GM19397 (cell line): Measurements from ENCODE around the gene GABBR2.

Experiments used
- ATAC-seq: cut with Tn5 transposase; IDR thresholded peaks from one replicate; pipeline ENCODE4 v1.9.1; 2021; ENCODE audit warnings: mild to moderate bottlenecking, moderate library complexity; ENCODE audit not compliant: unreplicated experiment

Gene GABBR2

DNA sequence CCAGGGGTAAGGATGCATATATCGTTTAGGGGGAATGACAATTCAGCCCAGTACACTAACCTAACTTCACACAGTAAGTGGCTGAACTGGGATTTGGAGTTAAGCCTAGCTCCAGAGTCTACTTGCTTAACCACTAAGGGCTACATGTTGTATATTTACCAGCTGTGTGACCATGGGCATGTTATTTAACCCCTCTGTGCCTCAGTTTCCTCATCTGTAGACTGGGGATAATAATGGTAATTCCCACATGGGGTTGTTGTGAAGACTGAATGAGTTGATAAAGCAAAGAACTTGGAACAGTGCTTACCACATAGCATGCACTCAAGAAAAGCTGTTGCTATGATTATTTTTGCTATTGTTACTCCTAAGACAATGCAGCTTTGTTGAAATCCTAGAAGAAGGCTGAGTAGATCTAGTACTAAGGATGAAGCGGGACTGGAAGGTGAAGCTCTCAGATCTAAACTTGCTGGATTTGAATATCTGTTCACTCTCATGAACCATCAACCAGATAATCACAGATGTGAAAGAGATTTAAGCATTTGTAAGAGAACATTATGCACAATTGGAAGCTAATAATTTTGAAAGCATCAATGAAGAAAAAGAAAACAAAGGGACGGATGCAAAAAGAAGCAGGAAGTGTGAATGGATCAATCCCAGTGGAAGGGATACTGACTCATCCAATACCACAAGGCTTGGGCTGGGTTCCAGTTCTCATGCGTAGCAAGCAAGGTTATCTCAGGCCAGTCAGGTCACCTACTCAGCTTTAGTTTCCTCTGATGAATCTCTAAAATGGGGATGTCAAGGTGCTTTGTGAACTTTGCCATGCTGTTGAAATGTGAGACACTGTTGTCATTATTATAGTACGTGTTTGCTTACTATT lies 374.8 kb downstream of the GABBR2 start:
- ATAC-seq = no peak

DNA sequence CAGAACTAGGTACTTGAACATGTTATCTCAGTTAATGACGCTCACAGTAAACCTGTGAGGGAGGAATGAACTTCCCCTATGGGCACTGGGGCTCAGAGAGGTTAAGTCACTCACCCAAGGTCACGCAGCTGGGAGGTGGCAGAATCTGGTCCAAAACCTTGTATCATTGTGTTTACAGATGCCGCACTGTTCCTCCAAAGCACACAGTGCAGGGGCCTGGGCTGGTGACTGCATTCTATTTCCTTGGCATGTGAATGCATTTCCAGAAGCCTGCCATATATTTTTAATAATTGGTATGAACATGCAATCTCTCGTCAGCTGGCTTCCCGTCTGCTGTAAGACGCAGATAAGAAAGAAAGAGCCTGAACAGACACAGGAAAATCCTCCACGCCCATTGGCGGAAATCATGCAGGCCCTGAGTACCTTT lies 376.3 kb downstream of the GABBR2 start:
- ATAC-seq = no peak

DNA sequence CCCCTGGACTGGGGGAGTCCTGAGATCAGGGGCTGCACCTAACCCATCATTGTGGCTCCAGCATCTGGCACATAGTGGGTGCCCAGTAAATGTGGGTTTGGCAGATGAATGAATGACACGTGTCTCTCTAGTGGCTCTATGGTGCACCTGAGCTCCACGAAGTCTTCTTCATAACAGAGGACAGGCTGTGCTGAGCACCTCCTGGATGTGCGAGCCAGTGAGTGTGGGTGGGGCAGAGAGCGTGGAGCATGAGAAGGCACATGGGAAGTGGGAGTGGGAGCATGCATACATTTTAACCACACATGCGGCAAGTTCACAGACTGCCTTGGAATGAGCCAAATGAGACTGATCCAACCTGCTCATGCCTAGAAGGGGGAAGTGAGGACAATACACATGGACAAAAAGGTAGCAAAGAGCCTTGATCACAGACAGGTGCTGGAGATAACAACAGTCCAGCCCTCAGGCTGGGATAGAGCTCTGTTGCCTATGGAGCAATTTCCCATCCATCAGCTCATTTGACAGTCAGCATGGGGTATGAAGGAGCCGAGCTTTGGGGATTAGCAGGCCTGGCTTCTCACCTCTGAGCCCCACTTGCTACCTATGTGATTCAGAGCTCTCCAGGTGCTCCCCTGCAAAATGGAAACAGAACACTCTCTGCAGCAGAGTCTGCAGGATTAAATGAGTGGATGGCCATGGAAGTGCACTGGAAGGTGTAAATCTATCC lies 377.0 kb downstream of the GABBR2 start:
- ATAC-seq = no peak

DNA sequence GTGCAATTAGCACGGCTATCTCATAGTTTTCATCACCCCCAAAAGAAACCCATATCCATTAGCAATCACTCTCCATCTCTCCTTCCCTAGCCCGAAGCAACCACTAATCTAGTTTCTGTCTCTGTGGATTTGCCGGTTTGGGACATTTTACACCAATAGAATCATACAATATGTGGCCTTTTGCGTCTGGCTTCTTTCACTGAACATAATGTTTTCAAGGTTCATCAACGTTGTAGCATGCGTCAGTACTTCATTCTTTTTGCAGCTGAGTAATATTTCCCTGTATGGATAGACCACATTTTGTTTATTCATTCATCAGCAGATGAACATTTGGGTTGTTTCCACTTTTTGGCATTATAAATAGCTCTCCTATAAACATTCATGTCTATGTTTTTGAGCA lies 377.9 kb downstream of the GABBR2 start:
- no peak for ATAC-seq

DNA sequence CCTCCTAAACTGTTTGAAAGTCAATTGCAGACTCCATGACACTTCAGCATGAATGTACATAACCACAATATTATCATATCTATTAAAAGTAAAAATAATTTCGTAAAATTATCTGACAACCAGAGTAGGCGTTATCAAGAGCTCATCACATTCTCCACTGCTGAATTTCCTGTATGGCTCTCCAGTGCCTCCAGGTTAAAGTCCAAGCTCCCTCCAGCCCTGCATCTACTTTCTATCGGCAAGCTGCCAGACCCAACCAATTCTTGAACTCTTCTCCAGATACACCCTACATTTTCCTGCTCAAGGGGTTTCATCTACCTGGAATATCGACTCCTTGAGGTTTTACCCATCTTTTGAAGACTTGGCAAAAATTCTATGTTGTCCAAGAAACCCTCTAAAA lies 378.8 kb downstream of the GABBR2 start:
- ATAC-seq = no peak

DNA sequence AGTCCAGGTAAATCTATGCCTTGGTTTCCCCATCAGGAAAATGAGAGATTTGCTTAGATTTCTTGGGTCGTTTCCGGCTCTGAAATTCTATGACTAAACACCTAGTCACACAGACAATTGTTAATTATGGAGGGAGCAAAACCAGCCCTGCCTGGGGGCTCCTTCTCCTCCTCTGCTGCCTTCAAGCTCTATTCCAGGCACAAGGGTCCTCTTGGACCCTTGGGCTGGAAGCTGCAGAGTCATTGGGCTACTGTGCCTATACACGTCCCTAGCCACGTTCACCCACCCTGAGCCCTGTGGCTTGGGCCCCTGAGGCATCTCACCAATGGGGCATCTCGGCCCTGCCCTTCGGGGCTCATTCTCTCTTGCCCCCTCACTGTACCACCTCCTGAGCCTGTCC lies 379.5 kb downstream of the GABBR2 start:
- no peak for ATAC-seq

DNA sequence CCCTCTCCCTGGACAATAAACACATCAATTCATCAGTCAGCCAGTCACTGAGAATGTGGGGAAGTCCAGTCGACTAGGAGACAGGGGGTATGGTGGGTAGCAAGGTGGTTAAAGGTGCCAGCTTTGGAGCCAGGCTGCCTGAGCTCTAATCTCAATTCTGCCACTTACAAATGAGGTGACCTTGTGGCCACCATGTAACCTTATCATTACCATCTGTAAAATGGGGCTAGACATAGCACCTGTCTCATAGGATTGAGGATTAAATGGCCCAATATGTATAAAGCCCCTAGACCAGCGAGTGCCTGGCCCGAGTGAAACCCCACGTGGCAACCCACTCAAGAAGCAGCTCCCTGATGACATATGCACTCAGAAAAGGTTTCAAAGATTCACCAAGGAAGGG lies 380.0 kb downstream of the GABBR2 start:
- no peak for ATAC-seq

DNA sequence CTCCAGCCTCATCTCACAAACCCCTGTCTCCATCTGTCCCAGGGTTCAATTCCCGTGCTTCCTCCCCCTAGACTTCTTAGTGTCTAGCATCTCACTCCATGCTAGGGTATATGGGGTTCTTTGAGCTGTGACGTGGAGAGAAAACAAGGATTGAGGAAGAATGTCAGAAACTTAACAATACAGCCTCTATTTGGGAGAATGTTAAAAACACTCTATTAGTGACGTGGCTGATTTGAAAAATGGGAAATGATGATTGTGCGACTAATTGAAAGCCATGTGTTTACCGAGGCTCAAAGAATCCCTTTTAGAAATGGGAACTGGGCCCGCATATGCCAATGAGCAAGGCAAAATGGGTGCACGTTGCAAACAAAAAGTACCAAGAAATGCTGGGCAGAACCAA lies 380.6 kb downstream of the GABBR2 start:
- no peak for ATAC-seq

DNA sequence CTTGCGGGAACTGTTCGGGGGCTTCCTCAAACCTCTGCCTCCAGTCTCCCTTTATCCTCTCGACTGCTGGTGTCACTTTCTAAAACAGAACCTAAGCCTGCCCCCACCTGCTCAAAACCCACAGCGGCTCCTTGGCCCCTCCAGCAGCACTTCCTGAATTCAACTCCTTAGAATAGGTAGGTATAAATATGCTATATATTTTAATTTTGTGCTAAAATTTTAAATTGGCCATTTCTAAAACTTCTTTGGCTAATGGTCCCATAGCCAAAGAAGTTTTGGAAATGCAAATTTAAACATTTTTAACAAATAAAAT lies 381.5 kb downstream of the GABBR2 start:
- no peak for ATAC-seq

DNA sequence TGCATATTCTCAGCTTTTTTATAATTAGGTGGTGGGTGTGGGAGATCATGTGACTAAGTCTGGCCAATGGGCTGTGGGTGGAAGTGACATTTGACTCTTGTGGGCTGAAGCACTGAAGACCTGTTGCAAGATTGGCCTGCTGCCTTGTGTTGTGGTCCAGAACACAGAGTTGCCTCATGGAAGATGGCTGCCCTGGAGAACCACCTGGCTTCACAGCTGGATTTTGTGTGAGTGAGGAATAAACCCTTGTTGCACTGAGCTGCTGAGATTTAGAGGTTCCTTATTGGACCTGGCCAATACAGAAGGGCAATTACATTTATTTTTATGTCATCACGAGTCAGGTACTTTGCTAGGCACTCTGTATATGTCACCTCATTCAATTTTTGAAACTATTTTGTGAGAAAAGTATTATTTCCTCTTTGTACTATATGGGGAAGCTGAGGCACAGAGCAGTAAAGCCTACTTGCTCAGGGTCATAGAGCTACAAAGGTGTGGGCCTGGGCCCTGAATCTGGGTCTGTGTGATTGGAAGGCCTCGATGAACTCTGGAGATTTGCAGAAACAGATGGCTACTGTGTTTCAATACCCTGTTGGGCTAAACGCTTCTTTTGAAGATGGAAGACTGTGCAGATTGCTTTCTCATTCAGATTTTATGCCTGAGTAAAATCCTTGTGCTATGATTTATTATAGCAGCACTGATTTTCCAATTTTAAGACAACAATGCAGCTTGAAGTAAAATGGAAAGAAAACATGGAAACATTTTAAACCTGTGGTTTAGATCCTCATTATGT lies 382.1 kb downstream of the GABBR2 start:
- ATAC-seq = no peak

DNA sequence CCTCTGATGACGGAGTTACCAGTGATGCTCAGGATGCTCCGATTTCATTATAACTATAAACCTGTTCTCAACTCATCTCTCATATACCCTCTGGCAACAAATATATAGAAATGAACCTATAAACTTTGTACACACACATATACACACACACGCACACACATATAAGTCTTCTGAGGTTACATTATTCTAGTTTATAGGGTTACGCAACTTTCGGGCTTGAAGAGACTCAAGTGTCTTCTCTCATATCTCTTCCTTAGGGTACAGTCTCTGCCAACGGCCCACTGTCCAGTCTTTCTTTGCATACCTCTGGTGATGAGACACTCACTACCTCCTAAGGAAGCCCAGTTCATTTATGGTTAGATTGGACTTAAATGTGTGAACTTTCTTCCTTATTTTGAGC lies 383.9 kb downstream of the GABBR2 start:
- no peak for ATAC-seq

DNA sequence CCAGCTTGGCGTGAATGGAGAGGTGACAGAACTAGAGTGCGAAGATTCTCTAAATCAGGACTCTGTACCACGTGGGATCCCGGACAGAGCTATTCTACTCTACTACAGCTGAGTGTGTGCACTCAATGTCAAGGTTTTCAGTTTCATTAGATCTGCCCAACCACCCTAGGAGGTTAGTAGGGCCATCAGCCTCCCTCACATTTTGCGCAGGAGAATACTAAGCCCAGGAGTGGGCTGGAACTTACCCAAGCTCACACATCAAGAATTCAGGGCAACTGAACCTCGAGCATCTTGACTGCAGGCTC lies 385.0 kb downstream of the GABBR2 start:
- ATAC-seq = no peak

DNA sequence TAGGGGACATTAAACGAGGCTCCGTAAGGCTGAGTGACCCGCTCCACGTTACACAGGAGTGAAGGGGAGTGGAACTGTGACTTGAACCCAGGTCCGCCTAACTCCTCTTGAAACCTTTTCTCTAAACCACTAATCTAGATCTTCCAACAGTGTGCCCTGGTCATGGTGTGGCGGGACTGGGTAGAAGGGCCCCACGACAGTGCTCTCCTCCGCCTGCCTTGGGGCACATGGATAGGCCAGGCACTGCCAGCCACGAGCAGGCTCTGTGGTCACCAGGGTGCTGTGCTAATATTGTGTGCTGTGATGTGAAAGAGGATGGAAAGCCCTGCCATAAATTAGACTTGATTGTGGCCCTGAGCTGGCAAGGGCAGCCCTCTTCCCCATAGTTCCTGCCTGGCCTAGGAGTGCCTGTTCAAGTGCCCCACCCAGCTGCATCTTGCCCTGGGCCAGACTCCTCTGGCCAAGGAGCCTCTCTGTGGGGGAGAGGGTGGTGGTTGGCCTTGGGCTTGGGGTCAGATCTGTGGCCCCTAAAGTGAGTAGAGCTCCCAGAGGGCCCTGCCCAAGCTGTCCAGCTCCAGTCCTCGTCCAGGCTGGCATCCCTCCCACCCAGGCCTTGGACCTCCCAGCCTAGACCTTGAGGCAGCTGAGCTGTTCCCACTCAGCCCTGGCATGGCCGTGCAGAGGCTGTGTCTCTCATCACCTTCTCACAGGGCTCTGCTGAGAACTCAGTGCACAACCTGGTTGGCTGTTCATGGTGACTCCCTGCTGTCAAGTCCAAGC lies 385.5 kb downstream of the GABBR2 start:
- ATAC-seq = no peak

DNA sequence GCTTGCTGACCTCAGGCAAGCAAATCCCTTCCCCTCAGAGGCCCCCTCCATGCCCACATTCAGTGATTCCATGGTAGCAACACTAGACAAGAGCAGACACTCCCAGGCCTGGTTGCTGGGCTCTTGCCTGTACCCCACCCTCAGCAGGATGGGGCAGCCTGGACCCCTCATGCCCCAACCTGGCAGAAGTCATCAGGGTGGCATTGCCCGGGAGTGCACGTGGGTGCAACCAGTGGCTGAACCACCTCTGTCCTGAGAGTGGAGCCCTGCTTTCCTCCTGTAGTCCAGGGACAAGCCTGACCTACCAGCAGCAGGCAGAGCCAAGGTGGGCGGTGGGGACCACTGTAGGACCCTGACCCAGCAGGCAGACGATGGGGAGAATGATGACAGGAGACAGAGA lies 387.5 kb downstream of the GABBR2 start:
- no peak for ATAC-seq

DNA sequence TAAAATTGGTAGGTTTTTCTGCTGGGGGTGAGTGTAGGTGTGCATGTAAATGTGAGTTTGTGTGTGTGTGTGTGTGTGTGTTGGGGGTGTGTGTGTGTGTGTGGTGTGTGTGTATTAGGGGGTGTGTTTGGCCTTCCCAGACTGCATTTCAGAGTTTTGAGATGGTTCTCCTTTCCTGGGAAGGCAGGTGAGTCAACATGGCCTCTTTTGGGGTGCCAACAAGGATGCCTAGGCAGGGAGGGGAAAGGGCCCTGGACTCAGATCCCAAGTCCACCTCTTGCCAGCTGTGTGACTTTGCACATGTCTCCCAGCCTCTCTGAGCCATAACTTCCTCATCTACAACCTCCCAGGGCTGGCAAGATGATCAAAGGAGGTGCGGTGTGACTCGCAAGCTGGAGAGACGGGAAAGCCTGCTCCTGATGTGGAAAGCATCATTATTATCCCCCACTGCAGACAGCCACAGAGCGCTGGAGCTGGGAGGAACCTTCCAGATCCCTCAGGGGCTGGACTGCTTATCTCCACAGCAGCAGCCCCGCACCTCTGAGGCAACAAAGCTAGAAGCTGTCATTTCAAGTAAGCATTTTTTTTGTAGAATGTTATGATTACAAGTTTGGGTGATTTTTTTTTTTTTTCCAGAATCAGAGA lies 389.8 kb downstream of the GABBR2 start:
- ATAC-seq = no peak

DNA sequence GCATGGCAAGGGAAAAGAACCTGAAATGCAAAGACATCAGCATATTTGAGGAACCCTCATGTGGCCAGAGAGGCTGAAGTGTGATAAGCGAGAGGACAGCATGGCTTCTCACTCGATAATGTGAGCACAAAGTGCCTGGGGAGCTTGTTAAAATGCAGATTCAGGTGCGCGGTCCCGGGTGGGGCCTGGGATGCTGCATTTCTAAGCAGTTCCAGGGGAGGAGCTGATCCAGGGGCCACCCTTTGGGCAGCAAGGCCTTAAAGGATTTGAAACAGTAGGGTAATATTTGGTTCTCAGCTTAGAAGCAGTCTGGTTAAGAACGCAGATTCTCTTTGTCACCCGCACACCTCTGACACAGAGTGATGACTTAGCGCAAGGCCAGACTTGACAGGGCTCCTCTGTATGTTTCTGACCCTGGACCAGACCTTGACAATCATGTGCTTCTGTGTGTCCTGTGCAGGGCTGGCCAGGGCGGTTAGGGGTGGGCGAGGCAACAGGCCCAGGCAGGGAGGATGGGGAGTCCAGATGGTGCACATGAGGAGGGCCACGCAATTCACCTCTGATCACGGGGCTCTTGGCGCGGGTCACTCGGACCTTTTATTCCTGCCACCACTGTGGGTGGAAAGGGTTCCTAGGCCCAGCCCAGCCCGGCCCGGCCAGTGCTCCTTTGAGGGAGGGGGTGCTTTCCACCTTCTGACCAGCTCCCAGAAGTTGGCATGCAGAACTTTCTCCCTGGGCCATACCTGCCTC lies 390.5 kb downstream of the GABBR2 start:
- ATAC-seq = no peak

DNA sequence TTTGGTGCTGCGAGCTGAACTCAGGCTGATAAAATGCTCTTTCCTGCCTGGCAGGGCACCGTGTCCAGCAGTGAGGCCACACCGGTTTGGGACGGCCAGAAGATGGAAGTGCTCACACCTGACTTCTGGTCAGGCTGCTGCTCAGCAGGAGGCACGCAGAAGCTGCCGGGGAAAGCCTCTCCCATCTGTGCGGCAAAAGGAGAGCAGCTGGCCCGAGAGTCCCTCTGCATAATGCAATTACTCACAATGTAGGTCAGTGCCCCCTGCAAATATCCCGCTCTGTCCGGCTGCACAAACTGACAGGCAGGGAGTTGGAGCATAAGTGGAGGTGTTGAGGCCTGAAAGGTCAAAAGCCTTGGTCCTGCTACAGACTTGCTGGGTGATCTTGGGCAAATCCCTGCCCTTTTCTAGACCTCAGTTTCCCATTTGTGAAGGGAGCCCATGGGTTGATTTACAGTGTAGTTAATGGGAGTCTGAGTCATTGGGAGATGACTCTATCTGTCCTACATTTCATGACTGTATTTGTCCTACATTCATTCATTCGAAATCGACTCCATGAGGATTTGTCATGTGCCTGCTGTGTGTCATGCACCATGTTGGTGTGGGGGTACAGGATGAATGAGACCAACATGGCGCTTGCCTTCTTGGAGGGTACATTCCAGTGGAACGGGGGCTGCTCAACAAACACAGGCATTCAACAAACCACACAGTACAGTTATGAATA lies 391.4 kb downstream of the GABBR2 start:
- ATAC-seq = no peak

DNA sequence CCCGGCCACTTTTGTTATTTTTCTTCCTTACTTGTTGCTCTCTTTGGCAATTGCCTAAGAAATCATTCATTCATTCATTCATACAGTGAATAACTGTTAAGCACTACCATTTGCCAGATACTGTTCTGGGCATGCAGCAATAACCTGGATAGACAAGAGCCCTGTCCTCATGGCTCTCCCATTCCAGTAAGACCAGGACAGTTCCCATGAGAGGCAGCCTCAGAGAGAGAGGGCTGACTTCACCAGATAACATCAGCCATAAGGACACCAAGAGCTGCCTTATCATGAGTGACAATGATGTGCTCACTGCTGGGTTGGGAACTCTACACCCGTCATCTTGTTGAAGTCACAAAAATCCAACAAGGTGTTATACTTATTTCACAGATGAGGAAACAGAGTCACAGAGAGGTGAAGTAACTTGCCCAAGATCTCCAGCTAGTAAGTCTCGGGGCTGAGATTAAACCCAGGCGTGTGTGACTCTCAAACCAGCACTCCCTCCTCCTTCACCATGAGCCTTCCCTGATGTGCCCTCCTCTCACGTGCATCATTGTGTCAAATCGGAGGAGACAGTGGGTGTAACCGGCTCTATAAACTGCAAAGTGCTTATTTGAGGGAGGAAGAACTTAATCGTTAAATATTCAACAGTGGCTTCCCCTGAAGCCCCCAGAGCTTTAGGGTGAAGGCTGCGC lies 392.1 kb downstream of the GABBR2 start:
- ATAC-seq = no peak
